Activated T-cell treated with anti-CD3 and anti-CD28 coated beads, Interleukin-2, amount 50 U/mL, for 24 hours (primary cell): ENCODE measurements around the gene SLC2A4.
"Not testable (repeated sequence)": the region's sequence is repeated elsewhere in the genome, so short reads cannot be mapped to it uniquely, and the experiment has no call there.

Experiments used
- DNase-seq: peaks from one replicate; pipeline ENCODE4 v3.0.0-alpha.2; 2020
- H3K27ac Mint-ChIP-seq: 2 replicates; pipeline ENCODE4 v1.8.0; 2020; ENCODE audit warnings: mild to moderate bottlenecking, mixed read lengths
- H3K27me3 Mint-ChIP-seq: 2 replicates; pipeline ENCODE4 v1.8.0; 2020; ENCODE audit warnings: mixed read lengths
- H3K36me3 Mint-ChIP-seq: 2 replicates; pipeline ENCODE4 v1.8.0; 2020; ENCODE audit warnings: low read depth, mixed read lengths
- H3K4me1 Mint-ChIP-seq: 2 replicates; pipeline ENCODE4 v1.8.0; 2020; ENCODE audit warnings: low read depth, mixed read lengths
- H3K4me3 Mint-ChIP-seq: 2 replicates; pipeline ENCODE4 v1.8.0; 2020; ENCODE audit warnings: mild to moderate bottlenecking, moderate library complexity, mixed read lengths
- H3K9me3 Mint-ChIP-seq: 2 replicates; pipeline ENCODE4 v1.8.0; 2020; ENCODE audit warnings: mixed read lengths

SLC2A4 gene

DNA sequence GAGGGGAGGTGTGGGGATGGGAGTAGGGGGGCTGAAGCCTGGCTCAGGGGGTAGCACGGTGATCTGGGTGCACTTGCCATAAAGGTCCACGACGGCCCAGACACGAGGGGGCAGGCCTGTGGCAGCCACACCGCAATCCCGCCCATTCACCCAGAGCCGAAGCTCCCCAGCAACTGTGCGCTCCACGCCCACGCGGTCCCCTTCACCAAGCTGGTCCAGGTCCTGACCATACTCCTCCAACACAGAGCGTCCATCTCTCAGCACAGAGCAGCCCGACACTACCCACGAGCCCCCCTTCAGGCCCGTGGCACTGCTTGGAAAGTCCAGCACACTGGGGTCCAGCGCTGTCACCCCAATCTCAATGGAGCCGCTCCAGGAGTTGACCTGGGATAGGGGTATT is 46.0 kb downstream of the SLC2A4 start:
- DNase-seq = no peak
- H3K4me1 Mint-ChIP-seq = peaks cover 47% of the 10 kb centered on the region

DNA sequence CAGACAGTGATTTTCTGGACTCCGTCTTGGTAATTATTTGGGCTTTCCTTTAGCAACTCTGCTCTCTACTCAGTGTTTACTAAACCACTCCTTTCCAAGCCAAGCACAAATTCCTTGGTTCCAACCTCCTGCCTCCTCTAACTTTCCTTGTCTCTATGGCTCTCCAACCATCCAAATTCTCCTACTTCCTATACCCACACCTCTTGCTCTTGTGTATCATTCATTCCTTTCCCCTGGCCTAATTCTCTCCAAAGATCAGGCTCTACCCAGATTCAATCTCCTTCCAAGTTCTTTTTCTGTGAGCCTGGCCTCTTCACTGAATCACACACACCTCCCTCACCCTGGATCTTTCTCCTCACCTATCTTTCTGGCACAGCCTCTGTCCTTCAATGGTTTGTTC is 46.5 kb downstream of the SLC2A4 start:
- DNase-seq = no peak
- Mint-ChIP-seq H3K36me3 (peaks cover 58% of the 10 kb centered on the region), H3K27me3 (no peaks in the 10 kb centered on the region), H3K9me3 (no peaks in the 10 kb centered on the region), H3K4me1 (peaks cover 51% of the 10 kb centered on the region), H3K27ac (peak overlapping the region; percentile 93), H3K4me3 (peak overlapping the region; percentile 97)

More for the DNA sequence above, 46.0 kb downstream of the SLC2A4 start:
- no peaks in the 10 kb centered on the region for H3K9me3 Mint-ChIP-seq
- peak overlapping the region; percentile 93 for H3K27ac Mint-ChIP-seq
- no peaks in the 10 kb centered on the region for H3K27me3 Mint-ChIP-seq
- peak overlapping the region; percentile 97 for H3K4me3 Mint-ChIP-seq
- peaks cover 63% of the 10 kb centered on the region for H3K36me3 Mint-ChIP-seq

DNA sequence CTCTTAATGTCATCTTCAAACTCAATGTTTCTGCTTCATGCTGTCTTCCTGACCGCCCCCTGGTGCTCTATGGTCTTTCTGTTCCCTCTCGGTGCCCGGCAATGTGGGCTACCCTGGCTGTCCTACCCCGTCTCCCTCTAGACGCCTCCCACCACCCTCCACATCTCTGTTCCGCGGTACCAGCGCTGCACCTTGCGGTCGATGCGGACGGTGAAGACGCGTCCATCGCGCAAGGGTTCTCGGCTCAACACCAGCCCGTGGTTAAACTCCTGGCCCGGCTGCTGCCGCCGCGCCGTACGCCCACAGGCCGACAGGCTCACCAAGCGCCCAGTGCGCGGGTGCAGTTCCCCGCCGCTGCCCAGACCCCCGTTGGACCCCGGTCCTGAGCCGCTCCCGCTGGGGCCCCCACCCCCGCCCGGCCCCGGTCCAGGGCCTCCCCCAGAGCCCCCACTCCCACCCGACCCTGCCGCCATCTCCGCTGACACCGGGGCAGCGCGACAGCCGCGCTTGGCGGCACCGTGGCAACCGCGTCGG is 47.4 kb downstream of the SLC2A4 start, which contains the start of gene NEURL4:
Gene NEURL4, minus strand, starts transcription at position 496 of the 534 bp plus-strand sequence. Its CDS starts 23 bp downstream, at position 473.
- H3K4me3 Mint-ChIP-seq = peak within 1 kb of the TSS; percentile 97
- no peaks in the 10 kb centered on the region for H3K27me3 Mint-ChIP-seq
- H3K4me1 Mint-ChIP-seq = peaks cover 56% of the 10 kb centered on the region

DNA sequence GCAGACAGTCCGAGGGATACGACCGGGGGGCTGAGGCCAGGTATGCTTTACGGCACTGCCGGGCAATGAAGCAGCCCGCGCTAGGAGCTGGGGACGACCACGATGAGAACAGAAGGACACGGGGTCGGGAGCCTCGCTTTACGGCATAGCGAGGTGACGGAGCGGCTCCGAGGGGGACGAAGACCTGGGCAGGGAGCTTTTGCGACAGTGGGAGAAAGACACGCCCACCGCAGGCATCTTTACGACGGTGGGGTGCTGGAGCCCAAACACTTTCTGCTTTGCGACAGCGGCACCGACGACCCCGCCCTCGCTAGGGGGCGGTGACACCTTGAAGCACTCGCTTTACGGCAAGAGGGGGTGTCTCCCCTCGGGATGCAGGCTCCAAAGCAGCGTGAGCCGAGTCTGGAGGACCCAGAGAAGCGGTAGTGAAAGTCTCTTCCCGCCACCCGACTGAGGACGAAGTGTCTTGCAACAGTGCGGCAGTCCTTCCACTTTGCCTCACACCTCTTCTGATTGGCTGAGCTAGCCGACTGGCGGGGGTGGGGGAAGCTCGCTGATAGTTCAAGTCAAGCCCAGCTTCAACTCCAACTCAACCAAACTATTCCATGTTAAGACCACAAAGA is 48.0 kb downstream of the SLC2A4 start:
- peak overlapping the region; percentile 97 for H3K4me3 Mint-ChIP-seq
- peak overlapping the region; percentile 98 for H3K27ac Mint-ChIP-seq
- DNase-seq = peak; percentile 97
- H3K4me1 Mint-ChIP-seq = peaks cover 53% of the 10 kb centered on the region
- peaks cover 43% of the 10 kb centered on the region for H3K36me3 Mint-ChIP-seq
- H3K9me3 Mint-ChIP-seq = no peaks in the 10 kb centered on the region
- H3K27me3 Mint-ChIP-seq = no peaks in the 10 kb centered on the region

More for the DNA sequence above, 47.4 kb downstream of the SLC2A4 start, which contains the start of gene NEURL4:
- DNase-seq = no peak
- Mint-ChIP-seq H3K36me3 (peaks cover 49% of the 10 kb centered on the region), H3K9me3 (no peaks in the 10 kb centered on the region), H3K27ac (peak within 1 kb of the TSS; percentile 98)

DNA sequence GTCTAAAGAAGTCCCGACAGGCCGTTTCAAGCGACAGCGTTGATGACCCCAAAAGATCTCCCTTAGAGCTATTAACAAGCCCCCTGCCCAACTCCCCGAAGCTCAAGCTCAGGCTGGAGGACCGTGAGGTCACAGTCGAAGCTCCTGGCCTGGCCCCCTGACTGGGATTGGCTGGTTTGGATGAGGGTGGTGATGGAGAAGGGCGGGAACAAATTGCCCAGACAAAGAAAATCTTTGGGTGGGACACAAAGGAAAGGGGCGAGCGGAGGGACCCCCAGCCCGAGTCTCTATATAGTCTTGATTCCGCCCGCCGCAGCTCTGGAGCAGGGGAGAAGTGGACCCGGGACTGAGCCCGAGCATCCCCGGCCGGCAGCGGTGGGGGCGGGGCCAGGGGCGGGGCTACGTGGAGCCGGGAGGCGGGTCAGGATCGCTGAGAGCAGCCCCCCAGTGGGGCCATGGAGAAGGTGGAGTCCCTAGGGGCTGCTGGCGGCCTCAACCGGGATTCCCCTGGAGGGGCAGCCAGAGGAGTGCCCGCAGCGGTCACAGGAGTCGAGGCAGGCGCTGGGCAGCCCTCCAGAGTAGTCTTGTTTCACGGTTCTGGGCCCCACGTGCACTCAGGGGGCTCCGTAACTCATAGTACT is 48.6 kb downstream of the SLC2A4 start:
- DNase-seq = peak; percentile 89
- Mint-ChIP-seq H3K4me1 (peaks cover 58% of the 10 kb centered on the region), H3K36me3 (peaks cover 37% of the 10 kb centered on the region), H3K27ac (peak overlapping the region; percentile 98), H3K4me3 (peak overlapping the region; percentile 97), H3K9me3 (no peaks in the 10 kb centered on the region), H3K27me3 (no peaks in the 10 kb centered on the region)

DNA sequence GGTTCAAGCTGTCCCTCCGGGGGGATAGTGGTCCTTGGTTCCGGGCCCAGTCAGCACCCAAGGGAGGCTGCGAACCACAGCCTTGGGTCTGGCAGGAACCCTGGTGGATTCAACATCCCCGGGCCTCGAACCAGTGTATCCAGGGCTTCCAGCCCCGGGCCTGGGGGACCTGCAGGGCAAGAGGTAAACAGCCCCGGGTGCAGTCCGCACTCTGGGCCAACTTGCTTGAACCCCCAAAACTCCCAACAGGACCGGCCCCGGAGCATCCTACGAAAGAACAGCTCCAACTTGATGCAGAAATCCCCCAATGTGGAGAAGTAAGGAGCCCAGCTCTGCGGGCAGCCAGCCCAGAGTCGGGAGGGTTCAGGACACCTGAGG is 49.1 kb downstream of the SLC2A4 start:
- H3K27ac Mint-ChIP-seq = peak overlapping the region; percentile 98
- H3K4me3 Mint-ChIP-seq = peak overlapping the region; percentile 97
- peaks cover 32% of the 10 kb centered on the region for H3K36me3 Mint-ChIP-seq
- H3K9me3 Mint-ChIP-seq = no peaks in the 10 kb centered on the region
- no peak for DNase-seq
- no peaks in the 10 kb centered on the region for H3K27me3 Mint-ChIP-seq
- H3K4me1 Mint-ChIP-seq = peaks cover 63% of the 10 kb centered on the region

DNA sequence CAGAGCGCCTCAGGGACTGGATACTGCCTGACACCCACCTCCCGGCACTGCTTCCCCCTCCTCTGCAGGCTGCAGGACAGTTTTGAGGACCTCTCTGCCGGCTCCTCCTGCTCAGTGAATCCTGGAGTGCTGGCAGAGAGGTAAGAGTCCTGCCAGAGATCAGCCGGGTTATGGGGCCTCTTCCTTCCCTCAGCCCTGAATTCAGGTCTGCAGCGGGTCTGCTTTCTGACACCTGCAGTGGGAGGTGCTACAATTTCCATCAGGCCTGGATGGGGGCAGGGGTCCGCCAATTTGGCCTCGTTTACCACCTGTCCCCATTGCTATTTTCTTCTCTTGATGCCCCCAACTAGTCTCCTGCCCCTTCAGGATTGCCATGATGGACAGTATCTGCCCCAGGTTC is 50.6 kb downstream of the SLC2A4 start:
- Mint-ChIP-seq H3K9me3 (no peaks in the 10 kb centered on the region), H3K4me3 (peak overlapping the region; percentile 52), H3K27ac (peak overlapping the region; percentile 80), H3K36me3 (peaks cover 24% of the 10 kb centered on the region), H3K4me1 (peaks cover 68% of the 10 kb centered on the region), H3K27me3 (no peaks in the 10 kb centered on the region)
- DNase-seq = no peak

DNA sequence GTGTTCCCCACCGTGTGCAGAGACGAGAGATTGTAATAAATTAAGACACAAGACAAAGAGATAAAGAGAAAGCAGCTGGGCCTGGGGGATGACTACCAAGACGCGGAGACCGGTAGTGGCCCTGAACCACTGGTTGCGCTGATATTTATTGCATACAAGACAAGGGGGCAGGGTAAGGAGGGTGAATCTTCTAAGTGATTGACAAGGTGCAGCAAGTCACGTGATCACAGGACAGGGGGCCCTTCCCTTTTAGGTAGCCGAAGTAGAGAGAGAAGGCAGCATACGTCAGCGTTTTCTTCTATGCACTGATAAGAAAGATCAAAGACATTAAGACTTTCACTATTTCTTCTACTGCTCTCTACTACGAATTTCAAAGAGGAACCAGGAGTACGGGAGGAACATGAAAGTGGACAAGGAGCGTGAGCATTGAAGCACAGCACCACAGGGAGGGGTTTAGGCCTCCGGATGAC is 51.1 kb downstream of the SLC2A4 start:
- H3K27ac Mint-ChIP-seq = peak overlapping the region; percentile 80
- DNase-seq = peak; percentile 51

DNA sequence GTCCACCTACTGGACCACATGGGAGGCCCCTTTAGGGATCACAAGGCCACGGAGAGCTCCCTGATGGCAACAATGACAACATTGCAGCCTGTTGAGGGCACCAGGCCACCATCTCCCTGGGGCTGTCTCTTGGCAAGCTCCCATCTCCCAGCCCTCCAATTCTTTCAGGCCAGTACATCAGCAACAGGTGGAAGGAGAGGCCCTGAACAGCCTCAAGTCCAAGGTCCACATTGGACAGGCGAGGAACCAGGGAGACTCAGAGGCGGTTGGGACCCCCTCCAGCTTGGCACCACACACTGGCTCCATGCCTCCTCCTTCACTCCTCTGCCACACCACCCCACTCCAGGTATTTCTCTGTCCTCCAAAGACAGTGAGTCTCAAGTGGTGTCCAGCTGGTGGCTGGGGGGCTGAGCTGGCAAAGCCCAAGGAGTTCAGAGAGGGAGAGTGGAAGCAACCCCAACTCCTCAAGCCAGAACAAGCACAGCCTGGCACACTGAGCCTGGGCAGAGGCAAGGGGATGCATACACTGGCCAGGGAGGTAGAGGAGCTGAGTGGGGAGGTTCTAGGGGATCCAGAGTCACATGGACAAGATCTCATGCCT is 53.5 kb downstream of the SLC2A4 start:
- Mint-ChIP-seq H3K9me3 (no peaks in the 10 kb centered on the region), H3K36me3 (peaks cover 32% of the 10 kb centered on the region), H3K4me1 (peaks cover 66% of the 10 kb centered on the region), H3K4me3 (peak overlapping the region; percentile 85), H3K27ac (peak overlapping the region; percentile 94), H3K27me3 (no peaks in the 10 kb centered on the region)
- no peak for DNase-seq

More for the DNA sequence above, 51.1 kb downstream of the SLC2A4 start:
- Mint-ChIP-seq H3K4me1 (peaks cover 69% of the 10 kb centered on the region), H3K36me3 (peaks cover 26% of the 10 kb centered on the region), H3K4me3 (peak overlapping the region; percentile 52)
- H3K9me3 Mint-ChIP-seq, H3K27me3 Mint-ChIP-seq: not testable (repeated sequence)

DNA sequence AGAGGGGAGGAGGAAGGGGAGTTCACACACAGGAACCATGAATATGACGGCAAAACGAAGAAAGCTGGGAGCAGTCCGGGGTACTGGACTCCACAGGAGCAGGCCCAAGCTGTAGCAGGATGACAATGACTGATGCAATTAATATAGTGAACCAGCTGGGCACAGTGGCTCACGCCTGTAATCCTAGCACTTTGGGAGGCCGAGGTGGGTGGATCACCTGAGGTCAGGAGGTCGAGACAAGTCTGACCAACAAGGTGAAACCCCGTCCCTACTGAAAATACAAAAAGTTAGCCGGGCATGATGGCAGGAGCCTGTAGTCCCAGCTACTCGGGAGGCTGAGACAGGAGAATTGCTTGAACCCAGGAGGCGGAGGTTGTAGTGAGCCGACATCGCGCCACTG is 54.2 kb downstream of the SLC2A4 start:
- Mint-ChIP-seq H3K27ac (peak overlapping the region; percentile 94), H3K4me3 (peak overlapping the region; percentile 85), H3K36me3 (peaks cover 38% of the 10 kb centered on the region), H3K4me1 (peaks cover 64% of the 10 kb centered on the region)
- not testable (repeated sequence) for H3K9me3 Mint-ChIP-seq, H3K27me3 Mint-ChIP-seq, DNase-seq

DNA sequence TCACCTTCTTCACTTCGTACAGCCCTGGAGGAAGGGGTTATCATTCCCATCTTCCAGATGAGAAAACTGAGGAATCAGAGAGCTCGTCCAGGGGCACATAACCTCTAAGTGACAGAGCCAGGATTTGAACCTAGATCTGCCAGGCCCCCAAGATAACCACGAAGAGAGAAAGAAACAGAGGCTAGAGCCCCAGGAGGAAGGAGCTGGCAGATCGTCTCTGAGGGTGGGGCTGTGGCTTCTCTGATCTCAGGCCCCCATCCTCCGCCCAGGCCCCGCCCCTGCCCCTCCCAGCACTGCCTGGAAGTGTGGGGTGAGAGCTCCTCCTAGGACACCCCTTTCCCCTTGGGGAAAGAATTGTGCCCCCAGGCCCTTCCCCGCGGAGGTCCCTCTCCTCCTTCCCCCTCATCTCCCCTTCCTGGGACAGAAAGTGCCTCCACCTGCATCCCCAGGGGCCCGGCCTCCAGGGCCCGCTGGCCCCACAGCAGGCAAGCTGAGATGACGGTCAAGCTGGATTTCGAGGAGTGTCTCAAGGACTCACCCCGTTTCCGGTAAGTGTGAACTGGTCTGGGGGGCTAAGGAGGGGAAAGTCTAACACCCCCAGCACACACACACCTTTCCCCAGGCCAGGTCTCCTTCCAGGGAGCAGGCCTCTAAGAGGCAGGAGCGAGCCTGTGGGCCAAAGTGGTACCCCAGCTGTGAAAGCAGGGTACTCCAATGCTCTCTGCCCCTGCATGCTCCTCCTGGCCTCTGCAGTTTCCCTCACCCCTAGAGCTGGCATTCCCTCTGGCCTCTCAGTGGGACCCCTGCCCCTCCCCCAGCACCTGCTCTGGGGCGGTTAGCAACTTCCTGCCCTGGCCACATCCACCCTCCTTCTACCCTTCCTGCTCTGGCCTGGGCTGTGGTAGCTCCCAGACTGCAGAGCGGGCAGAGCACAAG is 55.0 kb downstream of the SLC2A4 start, which contains the start of gene ACAP1:
Gene ACAP1, plus strand, starts transcription at position 290 of the 936 bp plus-strand sequence. Its CDS starts 206 bp downstream, at position 496.
- H3K4me3 Mint-ChIP-seq = peak within 1 kb of the TSS; percentile 85
- H3K27me3 Mint-ChIP-seq = no peaks in the 10 kb centered on the region
- peak; percentile 88 for DNase-seq
- peak within 1 kb of the TSS; percentile 94 for H3K27ac Mint-ChIP-seq
- peaks cover 44% of the 10 kb centered on the region for H3K36me3 Mint-ChIP-seq
- peaks cover 62% of the 10 kb centered on the region for H3K4me1 Mint-ChIP-seq
- no peaks in the 10 kb centered on the region for H3K9me3 Mint-ChIP-seq

DNA sequence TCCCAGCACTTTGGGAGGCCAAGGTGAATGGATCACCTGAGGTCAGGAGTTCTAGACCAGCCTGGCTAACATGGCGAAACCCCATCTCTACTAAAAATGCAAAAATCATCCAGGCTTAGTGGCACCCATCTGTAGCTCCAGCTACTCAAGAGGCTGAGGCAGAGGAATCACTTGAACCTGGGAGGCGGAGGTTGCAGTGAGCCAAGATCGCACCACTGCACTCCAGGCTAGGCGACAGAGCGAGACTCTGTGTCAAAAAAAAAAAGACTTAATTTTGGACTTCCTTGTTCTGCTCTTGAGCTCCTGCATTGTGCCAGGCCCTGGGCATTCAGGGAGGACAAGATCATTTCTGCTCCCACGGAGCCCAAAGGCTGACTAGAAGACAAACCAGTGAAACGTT is 56.1 kb downstream of the SLC2A4 start:
- H3K4me3 Mint-ChIP-seq = peak overlapping the region; percentile 85
- not testable (repeated sequence) for DNase-seq, H3K27me3 Mint-ChIP-seq, H3K9me3 Mint-ChIP-seq
- H3K4me1 Mint-ChIP-seq = peaks cover 54% of the 10 kb centered on the region
- peak overlapping the region; percentile 94 for H3K27ac Mint-ChIP-seq
- H3K36me3 Mint-ChIP-seq = peaks cover 55% of the 10 kb centered on the region
